ENCODE measurements around the gene CAMKK1.
A peak's percentile ranks its signal among the peaks of the same experiment; 100 is the strongest.

Gene CAMKK1

GRCh38 chr17:3843935-3844516, 48.8 kb downstream of the CAMKK1 start:
- DNase-seq = peak; percentile 22

- peak; percentile 16 for DNase-seq
Measured at GRCh38 chr17:3838206-3838605, 54.6 kb downstream of the CAMKK1 start.

DNA sequence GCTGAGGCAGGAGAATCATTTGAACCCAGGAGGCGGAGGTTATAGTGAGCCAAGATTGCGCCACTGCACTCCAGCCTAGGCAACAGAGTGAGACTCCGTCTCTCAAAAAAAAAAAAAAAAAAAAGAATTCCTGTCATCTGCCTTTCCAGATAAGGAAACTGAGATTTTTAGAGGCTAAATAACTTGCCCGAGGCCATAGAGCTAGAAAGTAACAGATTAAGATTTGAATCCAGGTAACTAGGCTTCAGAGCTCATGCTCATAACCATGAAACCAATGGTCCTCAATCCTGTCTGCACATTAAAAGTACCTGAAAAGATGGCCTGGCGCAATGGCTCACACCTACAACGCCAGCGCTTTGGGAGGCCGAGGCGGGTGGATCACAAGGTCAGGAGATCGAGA, 56.3 kb downstream of the CAMKK1 start:
- DNase-seq = no peak

- no peak for DNase-seq
Measured at GRCh38 chr17:3835410-3836229, 57.2 kb downstream of the CAMKK1 start.

DNA sequence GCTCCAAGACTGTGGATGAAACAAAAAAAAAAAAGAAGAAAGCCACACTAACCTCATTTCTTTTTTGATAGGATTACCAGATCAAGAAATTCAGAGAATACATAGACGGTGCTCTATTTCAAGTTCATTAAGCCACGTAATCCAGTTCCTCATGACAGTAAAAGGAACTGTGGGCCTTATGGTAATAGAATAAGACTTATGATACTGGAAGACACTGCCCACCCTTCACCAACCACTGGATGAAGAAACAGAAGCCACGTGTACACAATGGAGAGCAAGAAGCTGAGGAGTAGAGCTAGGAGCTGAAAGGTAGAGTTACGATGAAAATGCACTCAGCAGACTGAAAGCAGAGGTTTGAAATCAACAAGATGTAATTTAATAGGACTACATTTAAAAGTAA, 58.0 kb downstream of the CAMKK1 start:
- no peak for DNase-seq

- DNase-seq = no peak
Measured at GRCh38 chr17:3828852-3829232, 64.0 kb downstream of the CAMKK1 start.

GRCh38 chr17:3828151-3828851, 64.6 kb downstream of the CAMKK1 start:
- DNase-seq = no peak

DNA sequence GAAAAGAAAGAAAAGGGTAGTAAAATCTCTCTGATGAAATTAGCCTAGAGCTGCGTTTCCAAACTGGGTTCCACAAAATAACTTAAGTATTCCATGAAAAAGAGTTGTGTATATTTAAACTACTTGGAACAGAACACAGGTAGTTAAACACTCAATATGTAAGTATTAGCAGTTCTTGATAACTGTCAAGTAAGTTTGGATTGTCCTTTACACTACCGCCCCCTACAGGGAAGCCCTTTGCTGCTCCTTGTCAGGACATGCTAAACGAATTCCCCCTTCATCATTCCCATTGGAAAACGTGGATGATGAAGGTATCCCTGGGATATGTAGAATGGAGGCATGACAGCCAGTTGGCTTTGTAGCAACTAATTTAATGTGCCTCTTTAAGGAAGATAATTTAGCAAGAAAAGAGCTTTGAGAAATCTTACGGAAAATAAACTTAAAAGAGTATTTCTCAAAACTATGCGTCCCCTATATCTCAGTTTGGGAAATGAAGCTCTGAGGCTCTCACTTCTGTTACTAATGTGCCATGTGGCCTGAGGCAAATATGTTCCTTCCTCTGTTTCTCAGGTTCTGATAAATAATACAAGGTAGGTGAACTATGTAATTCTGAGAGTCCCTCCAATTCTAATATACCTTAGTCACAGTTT, 65.6 kb downstream of the CAMKK1 start:
- DNase-seq = peak; percentile 53

- no peak for DNase-seq
Measured at GRCh38 chr17:3826191-3826590, 66.7 kb downstream of the CAMKK1 start.

DNA sequence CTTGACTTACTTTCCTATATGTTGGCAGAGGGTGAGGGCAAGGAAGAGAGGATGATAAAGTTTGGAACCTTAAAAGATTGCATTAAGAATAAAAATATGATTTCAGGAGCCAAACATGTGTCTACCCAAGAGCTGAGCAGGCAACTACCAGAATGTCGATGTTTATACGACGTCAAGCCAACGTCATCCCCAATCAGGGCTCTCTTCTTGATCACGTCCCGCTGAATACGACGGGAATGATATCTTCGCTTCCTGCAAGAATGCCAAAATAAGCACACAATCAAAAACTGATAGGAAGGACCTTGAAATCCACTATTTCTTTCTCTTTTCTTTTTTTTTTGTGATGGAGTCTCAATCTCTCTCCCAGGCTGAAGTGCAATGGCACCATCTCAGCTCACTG, 71.8 kb downstream of the CAMKK1 start:
- DNase-seq = no peak

DNA sequence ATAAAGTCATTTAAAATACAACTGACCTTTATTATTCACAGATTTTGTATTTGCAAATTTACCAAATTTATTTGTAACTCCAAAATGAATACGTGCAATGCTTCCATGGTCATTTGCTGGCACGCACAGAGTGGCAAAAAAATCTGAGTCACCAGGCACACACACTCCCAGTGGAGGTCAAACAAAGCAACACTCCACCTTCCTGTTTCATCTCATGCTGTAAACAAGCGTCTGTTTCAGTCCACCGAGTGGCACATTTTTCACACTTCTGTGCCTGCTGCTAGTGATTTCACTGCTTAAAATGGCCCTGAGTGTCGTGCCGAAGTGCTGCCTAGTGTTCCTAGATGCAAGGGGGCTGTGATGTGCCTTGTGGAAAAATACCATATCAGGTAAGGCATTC, 74.1 kb downstream of the CAMKK1 start:
- no peak for DNase-seq

GRCh38 chr17:3817851-3818605, 74.8 kb downstream of the CAMKK1 start:
- no peak for DNase-seq

DNA sequence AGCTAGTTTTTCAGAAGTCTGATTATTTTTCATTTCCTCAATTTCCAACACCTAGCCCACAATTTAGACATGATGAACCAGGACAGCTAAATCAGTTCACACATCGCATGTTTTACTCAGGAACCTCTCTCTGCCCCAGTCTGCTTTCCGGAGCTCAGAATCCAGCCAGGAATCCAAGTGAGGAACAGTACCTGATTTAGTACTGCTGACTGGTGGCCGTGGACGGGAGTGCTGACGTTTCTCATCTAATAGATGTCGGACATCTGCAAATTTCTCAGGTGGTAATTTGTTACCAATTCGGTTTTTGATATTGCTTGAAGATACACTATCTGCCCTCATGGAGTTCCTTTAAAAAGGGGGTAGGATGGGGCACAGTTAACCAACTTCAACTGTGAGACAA, 76.9 kb downstream of the CAMKK1 start:
- no peak for DNase-seq

- DNase-seq = no peak
Measured at GRCh38 chr17:3815122-3815521, 77.7 kb downstream of the CAMKK1 start.

DNA sequence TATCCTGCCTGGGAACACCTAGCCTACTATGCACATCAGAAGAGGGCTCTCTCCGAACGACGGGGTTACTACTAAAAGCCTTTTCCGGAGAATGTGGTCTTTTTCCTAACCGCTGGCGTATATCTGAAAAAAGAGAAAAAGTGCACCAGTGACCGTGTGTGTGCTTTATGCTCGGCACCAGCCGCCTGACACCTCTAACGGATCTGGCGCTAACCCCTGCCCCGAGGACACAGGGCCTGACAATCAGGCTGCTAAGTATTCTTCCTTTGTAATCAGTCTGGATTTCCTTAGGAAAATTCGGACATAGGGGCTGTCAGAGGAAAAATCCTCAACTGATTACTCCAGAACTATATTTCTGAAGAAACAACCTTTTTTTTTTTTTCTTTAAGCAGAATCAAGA, 78.5 kb downstream of the CAMKK1 start:
- no peak for DNase-seq

DNA sequence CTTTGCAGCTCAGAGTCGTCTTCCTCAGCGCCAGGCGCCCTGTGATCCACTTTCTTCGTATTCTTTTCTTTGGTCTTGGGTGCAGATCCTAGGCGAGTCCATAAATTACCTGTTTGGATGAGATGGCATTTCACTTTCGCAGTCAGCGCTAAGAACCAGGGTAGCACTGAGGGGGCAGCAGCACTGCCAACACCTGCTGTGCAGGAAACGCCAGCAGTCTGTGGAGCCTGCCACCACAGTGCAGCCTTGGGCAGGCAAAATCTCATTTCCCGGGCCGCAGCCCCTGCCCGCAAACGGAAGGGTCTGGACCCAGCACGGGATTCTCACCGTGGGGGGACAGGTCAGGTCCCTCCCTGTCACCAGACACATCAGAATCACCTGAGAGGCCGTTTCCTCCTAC, 79.7 kb downstream of the CAMKK1 start:
- DNase-seq = no peak

GRCh38 chr17:3812771-3813170, 80.1 kb downstream of the CAMKK1 start:
- no peak for DNase-seq

- no peak for DNase-seq
Measured at GRCh38 chr17:3812284-3812683, 80.6 kb downstream of the CAMKK1 start.
